Activated T-cell treated with anti-CD3 and anti-CD28 coated beads for 4 hours (primary cell): ENCODE data around the gene STAT3.
"Not testable (repeated sequence)": the region's sequence is repeated elsewhere in the genome, so short reads cannot be mapped to it uniquely, and the experiment has no call there.

ENCODE experiments used
- DNase-seq: peaks from one replicate; pipeline ENCODE4 v3.0.0-alpha.2; 2020

STAT3 gene

DNA sequence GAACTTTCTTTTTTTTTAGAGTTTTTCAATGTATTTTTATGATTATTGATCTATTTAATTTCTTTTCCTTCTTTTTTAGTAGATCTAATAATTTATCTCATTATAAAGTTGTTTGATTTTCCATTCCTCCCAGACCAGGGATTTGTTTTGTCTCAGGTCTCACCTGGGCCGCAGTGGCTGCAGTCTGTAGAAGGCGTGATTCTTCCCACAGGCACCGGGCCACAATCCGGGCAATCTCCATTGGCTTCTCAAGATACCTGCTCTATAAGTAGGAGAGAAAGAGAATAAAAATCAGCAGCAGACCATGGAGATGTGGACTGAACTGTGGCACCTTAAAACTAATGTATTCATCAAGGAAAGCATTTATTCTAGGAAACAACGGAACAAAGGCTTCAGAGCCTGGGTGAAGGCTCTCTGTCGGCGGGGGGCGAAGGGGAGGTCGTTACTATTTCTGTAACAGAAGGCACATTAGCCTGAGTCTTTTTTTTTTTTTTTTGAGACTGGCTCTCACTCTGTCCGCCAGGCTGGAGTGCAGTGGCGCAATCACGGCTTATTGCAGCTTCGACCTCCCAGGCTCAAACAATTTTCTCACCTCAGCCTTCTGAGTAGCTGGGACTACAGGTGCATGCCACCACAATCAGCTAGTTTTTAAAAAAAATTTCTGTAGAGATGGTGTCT, 42.7 kb downstream of the STAT3 start:
- no peak for DNase-seq

DNA sequence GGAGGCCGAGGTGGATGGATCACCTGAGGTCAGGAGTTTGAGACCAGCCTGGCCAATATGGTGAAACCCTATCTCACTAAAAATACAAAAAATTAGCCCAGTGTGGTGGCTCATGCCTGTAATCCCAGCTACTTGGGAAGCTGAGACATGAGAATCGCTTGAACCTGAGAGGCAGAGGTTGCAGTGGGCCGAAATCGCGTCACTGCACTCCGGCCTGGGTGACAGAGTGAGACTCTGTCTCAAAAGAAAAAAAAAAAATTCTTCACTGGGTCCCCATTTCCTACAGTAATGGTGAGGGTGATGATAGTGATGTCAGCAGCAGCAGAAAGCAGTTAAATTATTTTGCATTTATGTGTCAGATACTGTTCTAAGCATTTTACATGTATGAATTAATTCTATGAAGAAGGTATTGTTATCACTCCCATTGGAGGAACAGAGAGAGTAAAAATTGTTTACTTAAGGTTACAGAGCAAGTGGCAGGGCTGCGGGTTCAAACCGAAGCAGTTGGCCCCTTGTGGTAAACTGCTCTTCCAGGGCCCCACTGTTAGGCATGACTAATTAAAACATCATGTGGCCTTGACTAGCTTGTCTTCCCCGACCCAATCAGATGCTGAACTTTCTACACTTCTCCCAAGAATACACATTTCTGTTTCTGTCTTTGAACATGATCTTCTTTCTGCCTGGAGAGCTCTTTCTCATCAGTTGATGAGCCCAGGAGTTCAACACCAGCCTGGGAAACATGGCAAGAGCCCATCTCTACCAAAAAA, 45.8 kb downstream of the STAT3 start:
- DNase-seq = no peak

DNA sequence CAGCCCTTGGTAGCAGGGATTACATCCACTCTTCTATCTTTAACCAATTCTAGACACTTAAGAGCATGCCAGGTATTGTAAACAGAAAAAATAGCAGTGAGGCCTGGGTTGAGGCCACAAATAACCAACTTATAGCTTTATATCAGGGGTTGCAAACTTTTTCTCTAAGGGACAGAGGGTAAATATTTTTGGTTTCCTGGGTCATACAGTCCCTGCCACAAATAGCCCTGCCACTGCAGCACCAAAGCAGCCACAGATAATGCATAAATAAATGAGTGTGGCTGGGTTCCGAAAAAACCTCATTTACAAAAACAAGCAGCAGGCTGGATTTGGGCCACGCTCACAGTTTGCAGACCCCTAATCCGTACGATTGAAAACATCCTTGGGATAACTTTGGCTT, 46.7 kb downstream of the STAT3 start:
- no peak for DNase-seq

DNA sequence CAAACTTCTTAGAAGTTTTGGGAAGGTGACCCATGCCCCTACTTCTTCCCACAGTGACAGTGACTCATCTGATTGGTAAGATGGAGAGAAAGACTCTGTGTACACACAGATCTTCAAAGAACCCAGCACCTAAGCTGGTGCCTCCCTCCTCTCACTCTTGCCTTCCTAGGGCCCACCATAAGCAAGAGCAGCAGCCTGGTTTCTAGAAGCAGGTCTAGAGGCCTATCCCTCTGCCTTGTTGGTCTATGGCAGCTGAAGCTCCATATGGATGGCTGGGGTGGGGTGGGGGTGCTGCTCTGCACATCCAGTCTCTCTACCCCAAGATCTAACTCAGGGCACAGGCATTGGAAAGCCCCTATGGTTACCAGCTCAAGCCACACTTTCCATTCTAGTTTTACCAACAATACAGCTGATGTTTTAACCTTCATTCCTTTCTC, 47.5 kb downstream of the STAT3 start:
- DNase-seq = no peak

DNA sequence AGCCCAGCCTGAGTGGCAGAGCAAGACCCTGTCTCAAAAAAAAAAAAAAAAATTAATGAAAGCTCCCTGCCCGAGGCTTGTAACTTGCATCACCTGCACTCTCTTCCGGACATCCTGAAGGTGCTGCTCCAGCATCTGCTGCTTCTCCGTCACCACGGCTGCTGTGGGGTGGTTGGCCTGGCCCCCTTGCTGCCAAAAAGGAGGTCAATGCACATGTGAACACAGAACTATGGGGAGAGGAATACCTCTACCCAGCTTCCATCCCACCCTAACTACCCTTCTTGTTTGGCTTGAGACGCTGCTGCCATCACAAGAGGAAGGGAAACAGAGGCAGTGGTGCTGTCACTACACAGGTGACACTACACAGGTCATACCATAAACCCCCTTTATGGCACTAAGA, 49.0 kb downstream of the STAT3 start:
- no peak for DNase-seq

DNA sequence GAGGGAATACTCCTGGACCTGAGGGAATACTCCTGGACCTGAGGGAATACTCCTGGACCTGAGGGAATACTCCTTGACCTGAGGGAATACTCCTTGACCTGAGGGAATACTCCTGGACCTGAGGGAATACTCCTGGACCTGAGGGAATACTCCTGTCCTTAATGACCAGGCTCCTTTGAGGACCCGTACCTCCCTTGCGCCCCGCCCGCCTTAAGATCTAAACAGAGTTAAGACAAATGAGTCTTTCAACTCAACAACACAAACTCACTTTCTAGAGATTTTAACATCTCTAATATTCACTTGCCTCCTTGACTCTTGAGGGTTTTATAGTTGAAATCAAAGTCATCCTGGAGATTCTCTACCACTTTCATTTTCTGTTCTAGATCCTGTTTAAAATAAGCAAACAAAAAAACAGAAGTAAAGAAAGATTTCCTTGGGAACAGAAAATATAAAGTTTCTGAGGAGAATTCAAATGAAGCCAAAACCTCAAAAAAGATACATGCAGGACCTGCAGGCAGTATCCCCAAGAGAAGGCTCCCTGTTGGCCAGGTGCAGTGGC, 49.7 kb downstream of the STAT3 start:
- no peak for DNase-seq

DNA sequence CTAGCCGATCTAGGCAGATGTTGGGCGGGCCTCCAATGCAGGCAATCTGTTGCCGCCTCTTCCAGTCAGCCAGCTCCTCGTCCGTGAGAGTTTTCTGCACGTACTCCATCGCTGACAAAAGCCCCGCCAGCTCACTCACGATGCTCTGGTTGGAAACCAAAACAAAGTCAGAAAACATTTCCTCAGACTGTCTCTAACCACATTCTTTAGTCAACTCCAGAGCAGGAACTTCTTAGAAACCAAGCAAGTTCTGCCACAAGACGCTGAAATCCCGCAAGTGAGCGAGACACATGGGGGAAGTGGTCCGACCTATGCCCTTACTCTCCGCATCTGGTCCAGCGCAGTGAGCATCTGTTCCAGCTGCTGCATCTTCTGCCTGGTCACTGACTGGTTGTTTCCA, 50.8 kb downstream of the STAT3 start:
- DNase-seq = no peak

DNA sequence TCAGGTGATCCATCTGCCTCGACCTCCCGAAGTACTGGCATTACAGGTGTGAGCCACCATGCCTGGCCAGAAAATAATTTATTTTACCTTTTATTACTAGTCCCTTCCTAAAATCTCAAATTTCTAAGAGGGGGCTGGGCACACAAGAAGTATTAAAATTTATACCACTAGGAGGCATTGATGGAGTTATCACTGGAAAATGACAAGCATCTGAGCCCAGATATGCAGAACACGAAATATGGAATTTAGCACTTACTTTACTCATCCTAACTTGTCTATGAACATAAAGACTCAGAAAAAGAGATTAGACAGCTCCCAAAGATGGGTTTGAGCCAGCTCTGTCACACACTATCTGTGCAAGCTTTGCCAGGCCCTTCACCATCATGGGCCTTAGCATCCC, 53.6 kb downstream of the STAT3 start:
- no peak for DNase-seq

DNA sequence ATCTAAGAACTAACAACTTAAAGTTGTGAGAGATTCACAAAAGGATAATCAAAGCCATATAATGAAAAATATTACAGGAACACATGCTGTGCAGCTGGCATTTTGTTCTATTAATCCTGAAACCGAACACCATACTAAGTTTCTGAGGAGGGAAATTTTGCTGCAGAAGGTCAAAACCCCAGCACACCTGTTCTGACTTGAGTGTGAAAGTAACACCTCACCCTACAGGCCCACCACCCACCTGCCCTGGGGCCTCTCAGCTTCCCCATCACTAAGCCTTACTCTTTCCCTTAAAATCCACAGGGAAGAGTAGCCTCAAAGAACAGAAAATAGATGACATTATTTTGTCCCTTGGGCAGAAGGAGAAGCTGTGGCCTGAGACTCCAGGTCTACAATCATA, 55.2 kb downstream of the STAT3 start:
- DNase-seq = no peak

DNA sequence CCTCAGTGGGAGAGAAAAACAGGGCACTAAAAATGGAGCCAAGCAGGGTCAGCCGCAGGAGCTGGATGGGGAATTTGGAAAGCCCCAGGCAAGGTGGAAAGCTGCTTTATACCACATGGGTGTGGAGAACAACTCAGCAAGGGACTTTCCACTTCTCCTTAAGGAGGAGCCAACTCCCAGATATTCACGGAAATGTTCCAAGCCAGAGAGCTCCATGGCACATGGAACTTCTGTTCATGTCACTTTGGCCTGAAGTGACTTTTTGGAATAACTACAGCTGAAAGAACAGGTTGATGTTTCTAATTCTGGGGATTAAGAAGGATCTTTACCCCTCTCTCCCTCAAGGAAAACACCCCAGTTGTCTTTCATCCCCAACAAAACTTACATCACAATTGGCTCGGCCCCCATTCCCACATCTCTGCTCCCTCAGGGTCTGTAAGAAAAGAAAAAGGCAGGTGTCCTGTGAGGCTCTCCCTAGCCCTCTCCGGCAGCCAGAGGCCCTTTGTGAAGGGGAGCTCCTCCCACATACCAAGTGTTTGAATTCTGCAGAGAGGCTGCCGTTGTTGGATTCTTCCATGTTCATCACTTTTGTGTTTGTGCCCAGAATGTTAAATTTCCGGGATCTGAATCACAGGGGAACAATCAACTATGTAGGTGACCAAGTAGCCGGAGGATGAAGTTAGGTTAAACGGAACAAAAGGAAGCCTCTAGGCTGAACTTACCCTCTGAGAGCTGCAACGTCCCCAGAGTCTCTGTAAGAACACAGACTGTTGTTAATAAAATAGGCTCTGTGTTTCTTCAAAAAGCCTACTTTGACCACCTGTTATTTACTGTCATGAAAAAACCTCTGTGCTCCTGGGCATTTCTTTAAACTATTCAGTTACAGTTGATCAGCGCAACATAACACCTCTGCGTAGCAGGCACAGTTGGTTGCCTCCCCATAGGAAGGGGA, 58.9 kb downstream of the STAT3 start:
- no peak for DNase-seq

DNA sequence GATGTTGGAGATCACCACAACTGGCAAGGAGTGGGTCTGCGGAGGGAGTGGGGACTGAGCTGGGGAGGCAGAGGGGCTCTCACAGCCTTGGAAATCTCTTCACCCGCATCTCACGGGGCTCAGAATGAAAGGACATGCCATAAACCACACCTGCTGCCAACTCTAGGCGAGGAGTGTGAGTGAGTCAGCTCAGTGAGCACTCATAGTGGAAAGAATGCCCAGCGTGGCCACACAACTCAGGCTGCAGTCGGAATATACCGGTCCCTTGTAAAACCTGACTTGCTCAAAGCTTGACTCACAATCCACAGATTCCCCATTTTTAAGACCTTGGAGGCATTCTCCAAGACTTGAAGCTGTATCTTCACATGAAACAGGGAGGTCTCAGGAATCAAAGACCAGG, 63.2 kb downstream of the STAT3 start:
- DNase-seq = no peak

DNA sequence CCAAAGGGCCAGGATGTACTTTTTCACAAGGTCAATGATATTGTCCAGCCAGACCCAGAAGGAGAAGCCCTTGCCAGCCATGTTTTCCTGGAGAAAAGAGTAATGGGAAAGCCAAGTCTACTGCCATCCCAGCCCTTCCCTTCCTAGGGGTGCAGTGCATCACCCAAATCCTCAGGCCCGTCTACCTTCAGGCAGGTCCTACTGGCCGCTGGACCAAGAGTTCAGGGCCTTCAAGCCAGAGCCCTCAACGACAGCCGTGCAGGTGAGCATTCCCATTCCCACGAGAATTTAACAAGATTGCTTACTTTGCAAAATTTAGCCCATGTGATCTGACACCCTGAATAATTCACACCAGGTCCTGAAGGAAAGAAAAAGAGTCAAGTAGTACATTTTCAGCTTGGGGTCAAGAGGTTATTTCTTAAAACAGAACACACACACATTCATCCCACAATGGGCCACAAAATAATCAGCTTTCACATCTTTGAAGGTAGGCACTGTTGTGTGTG, 64.9 kb downstream of the STAT3 start:
- no peak for DNase-seq

DNA sequence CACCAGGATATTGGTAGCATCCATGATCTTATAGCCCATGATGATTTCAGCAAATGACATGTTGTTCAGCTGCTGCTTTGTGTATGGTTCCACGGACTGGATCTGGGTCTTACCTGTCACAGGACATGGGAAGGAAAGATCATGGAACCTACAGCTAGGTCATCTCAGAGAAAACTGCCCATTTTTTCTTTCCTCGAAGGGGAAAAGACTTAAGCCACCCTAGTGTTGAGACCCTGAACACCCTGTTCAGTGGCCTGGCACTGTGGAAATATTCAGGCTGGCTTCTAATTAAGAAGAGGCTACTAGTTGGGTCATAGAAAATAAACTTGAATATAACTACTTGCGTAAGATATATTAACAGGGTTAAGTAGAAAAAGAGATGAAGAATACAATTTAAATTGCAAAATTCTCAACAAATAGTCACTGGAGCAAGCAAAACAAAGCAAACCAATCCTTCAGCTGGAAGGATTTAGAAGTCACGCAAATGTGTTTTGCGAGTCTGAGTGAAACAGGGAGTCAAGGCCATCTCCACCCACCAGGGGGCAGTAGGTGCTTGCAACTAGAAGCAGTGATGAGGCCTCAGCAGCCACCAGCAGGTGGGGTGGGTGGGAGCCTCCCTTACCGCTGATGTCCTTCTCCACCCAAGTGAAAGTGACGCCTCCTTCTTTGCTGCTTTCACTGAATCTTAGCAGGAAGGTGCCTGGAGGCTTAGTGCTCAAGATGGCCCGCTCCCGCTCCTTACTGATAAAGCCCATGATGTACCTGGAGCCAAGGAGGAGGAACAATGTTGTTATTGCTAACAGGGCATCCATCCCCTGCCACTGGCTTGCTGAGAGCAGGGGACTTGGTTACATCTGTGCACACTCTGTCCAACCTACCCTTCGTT, 65.6 kb downstream of the STAT3 start:
- peak; percentile 94 for DNase-seq

DNA sequence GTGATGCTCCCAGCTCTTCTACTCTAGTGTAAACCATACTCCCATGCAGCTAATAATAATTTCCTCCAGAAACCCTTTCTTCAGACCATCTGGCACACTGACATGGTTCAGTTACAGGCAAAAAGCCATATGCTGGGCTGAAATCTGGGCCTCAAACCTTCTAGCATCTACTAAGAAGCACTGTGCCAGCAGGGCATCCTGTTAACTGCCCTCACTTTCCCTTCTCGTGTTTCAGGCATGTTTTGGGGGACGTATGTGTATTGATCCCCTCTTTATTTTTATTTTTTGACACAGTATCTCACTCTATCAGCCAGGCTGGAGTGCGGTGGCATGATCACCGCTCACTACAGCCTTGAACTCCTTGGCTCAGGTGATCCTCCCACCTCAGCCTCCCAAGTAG, 66.7 kb downstream of the STAT3 start:
- no peak for DNase-seq

DNA sequence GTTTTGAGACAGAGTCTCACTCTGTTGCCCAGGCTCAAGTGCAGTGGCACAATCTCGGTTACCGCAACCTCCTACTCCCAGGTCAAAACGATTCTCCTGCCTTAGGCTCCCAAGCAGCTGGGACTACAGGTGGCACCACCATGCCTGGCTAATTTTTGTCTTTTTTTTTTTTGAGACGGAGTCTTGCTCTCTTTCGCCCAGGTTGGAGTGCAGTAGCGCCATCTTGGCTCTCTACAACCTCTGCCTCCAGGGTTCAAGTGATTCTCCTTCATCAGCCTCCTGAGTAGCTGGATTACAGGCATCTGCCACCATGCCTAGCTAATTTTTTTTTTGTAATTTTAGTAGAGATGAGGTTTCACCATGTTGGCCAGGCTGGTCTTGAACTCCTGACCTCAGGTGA, 70.3 kb downstream of the STAT3 start:
- DNase-seq = not testable (repeated sequence)

DNA sequence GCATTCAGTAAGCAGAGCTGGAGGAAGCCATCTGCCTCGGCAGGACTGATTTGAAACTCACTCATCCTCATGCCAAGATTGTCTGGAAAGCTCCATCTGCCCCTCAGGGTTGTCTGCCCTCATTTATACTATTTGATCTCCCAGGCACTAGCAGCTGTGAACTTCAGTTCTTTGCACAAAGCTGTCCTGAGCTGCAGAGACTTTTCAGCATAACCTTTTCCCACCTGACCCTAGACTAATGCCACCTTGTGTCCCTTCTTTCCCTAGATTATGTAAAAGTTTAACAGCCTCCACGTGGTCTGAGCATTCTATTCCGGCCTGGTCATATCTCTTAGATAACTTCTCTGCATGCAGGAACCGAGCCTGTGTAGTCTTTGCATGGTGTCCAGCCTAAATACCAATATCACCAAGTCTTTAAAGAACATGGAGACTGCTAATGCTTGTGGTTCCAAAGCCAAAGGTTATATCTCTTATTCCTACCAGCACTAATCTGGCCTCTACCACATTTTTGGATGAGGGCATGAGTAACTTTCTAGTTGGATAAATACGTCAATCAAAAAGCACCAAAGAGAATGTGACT, 70.9 kb downstream of the STAT3 start:
- DNase-seq = no peak

DNA sequence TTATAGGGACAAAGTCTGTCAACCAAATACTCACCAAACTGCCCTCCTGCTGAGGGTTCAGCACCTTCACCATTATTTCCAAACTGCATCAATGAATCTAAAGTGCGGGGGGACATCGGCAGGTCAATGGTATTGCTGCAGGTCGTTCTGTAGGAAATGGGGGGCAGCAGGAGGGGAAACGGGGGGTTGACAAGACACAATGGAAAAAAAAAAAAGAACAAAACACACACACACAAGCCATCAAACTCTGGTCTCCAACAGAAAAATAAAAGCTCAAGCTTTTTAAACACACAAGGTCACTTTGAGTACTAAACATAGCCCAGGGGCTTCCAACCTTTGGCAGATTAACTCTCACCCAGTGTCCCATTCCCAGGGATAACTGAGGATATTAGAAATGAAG, 71.5 kb downstream of the STAT3 start:
- DNase-seq = no peak

DNA sequence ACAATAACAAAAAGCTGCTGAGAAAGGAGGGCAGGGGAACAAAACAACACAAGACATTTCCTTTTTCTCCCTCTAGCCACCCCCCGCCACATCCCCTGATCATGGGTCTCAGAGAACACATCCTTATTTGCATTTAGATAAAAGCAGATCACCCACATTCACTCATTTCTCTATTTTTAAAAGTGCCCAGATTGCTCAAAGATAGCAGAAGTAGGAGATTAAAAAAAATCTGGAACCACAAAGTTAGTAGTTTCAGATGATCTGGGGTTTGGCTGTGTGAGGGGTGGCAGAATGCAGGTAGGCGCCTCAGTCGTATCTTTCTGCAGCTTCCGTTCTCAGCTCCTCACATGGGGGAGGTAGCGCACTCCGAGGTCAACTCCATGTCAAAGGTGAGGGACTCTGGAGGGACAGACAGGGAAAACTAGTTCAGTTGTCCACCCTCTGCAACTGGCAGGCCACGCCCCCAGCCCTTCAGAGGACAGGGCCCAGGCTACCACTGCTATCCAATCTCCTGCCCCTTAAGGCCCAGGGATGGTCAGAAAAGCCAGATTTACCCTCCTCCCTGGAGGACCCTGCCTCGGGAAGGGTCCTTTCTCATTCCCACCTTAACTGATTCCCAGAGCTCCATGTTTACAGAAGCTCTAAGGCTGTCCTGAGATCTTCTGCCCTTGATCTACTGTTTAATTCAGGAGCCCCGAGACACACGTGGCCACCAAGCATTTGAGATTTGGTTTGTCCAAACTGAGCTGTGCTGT, 72.7 kb downstream of the STAT3 start:
- no peak for DNase-seq

DNA sequence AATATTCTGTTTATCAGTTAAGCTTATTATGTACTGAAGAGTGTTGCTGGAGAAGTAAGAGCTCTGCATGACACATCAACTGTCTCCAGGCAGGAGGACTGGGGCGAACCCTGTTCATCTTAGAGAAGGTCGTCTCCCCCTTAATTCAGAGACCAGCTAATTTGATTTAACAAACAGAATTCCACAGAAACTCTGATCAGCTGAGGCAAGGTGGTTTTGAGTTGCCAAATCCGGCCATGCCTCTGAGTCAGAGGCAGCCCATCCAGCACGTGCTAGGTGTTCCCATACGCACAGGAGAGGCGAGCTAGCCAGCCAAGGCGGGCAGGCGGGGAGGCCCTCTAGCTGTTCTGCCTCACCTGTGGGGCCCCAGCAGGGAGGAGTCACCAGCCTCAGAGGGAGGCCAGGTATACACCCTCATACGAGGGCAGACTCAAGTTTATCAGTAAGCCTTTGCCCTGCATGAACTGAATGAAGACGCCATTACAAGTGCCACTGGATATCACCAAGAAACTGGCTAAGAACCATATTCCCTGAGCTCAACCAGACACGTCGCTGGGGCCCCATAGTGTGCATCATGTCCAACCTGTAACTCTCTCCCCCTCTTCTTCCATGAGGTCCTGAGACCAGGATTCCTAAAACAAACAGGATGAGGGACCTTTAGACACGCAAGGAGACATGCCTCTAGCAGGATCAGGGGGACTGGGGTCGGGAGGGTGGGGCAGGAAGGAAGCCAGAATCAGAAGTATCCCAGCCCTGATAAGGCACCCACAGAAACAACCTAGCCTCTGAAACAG, 74.3 kb downstream of the STAT3 start:
- no peak for DNase-seq

DNA sequence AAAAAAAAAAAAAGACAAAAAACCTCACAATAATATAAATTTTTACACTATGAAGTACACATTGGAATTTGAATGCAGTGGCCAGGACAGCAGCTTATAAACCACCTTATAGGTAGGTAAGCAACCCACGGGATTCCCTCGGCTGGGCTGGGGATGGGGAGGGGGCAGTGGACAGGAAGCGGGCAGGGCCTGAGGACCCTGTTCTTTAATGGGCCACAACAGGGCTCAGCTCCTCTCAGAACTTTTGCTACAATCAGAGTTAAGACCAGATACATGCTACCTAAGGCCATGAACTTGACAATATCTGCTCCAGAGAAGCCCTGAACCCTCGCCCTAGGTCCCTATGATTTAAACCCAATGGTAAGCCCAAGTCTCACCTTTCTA, 74.9 kb downstream of the STAT3 start:
- no peak for DNase-seq
